Panc1 (cell line): ENCODE results near the gene TFEC. TPM values are rescaled to one million over a fixed set of nuclear protein-coding genes. Genes with fewer than 3 reads are reported as not detected.

Experiments
- ATAC-seq: fragments of 200-7000 bp; cut with Tn5 transposase; 2 replicates; pipeline ENCODE4 v1.9.1; 2020; ENCODE audit warnings: mild to moderate bottlenecking, moderate library complexity
- BruUV-seq: library from RNA; stranded (reverse); fragments of 400-500 nt; replicated peaks from 2 replicates; lab custom pipeline; 2021; lab: Mats Ljungman, UMichigan
- CTCF ChIA-PET: fragments of 300-600 bp; sonication (Branson Sonifier 250); formaldehyde crosslinking; loops from one replicate; lab custom pipeline; 2022; ENCODE audit warnings: antibody characterized with exemption; lab: Charles Lee
- POLR2A ChIA-PET: fragments of 300-600 bp; sonication (Branson Sonifier 250); formaldehyde crosslinking; loops from one replicate; lab custom pipeline; 2022; ENCODE audit warnings: antibody characterized with exemption; lab: Charles Lee
- DNase-seq: peaks from one replicate; pipeline ENCODE4 v3.0.0-alpha.2; 2010; ENCODE audit warnings: low read depth, low spot score
- H3K27ac ChIP-seq: 2 replicates; pipeline ENCODE4 v1.5.1; 2011; ENCODE audit warnings: mild to moderate bottlenecking, low read length, inconsistent platforms
- H3K27me3 ChIP-seq: fragments of 200-500 bp; sonication (Bioruptor generic); 2 replicates; pipeline ENCODE4 v1.6.0; 2014; ENCODE audit warnings: low read length, inconsistent platforms; ENCODE audit not compliant: control insufficient read depth, insufficient read depth
- H3K36me3 ChIP-seq: fragments of 200-500 bp; sonication (Bioruptor generic); 2 replicates; pipeline ENCODE4 v1.5.1; 2014; ENCODE audit warnings: inconsistent platforms, mild to moderate bottlenecking, low read length, moderate library complexity; ENCODE audit not compliant: control insufficient read depth, insufficient read depth
- H3K4me1 ChIP-seq: 2 replicates; pipeline ENCODE4 v1.5.1; 2011; ENCODE audit warnings: inconsistent platforms, mild to moderate bottlenecking, low read length, moderate library complexity; ENCODE audit not compliant: control insufficient read depth, insufficient read depth
- H3K4me3 ChIP-seq, 2 experiments: 2 replicates each; pipeline ENCODE4 v1.5.1; 2011 to 2012; ENCODE audit warnings: low read depth in 2 of 2, low read length in 2 of 2, mild to moderate bottlenecking in 2 of 2, inconsistent platforms in 1 of 2, moderate library complexity in 1 of 2
- H3K9me3 ChIP-seq: fragments of 200-500 bp; sonication (Bioruptor generic); 2 replicates; pipeline ENCODE4 v1.5.1; 2014; ENCODE audit warnings: low read depth, mild to moderate bottlenecking, inconsistent platforms, low read length, moderate library complexity; ENCODE audit not compliant: control insufficient read depth, insufficient read depth
- CTCF ChIP-seq: fragments of 450-650 bp; IDR thresholded peaks from 2 replicates; pipeline ENCODE4 v1.5.1; 2017; ENCODE audit warnings: mild to moderate bottlenecking
- POLR2AphosphoS5 ChIP-seq: IDR thresholded peaks from 2 replicates; pipeline ENCODE4 v1.6.1; 2012; ENCODE audit warnings: mild to moderate bottlenecking, low read depth, low read length, moderate library complexity
- REST ChIP-seq, 2 experiments: IDR thresholded peaks; 2 replicates each; pipeline ENCODE4 v1.6.1; 2011 to 2012; ENCODE audit warnings: low read depth in 2 of 2, control low read depth in 1 of 2, low read length in 1 of 2, mild to moderate bottlenecking in 1 of 2, moderate library complexity in 1 of 2; ENCODE audit not compliant: insufficient read depth in 1 of 2
- SIN3A ChIP-seq: IDR thresholded peaks from 2 replicates; pipeline ENCODE4 v1.6.1; 2012; ENCODE audit warnings: low read depth, mild to moderate bottlenecking, low read length, moderate library complexity, borderline replicate concordance; ENCODE audit not compliant: insufficient read depth
- TCF7L2 ChIP-seq: IDR thresholded peaks from 2 replicates; pipeline ENCODE4 v1.6.1; 2011; ENCODE audit warnings: mild to moderate bottlenecking, low read depth, low read length, inconsistent platforms
- in situ Hi-C: cut with HindIII; loops from 2 replicates; pipeline ENCODE4 v1.10.0; 2016; ENCODE audit warnings: low sequenced_read_pairs, low pct_unique_long_range_greater_than_20kb
- intact Hi-C: fragments of 100-400 bp; cut with micrococcal nuclease; formaldehyde crosslinking; loops from one replicate; pipeline ENCODE4 v1.10.0; 2022; ENCODE audit not compliant: unreplicated experiment
- total RNA-seq: library from RNA; stranded (reverse); gene quantifications from one replicate; pipeline ENCODE4 v1.2.1, GENCODE V29; 2021; ENCODE audit not compliant: unreplicated experiment

Gene TFEC
- total RNA-seq, 1 experiment from 2014 or later: not detected

- BruUV-seq: no TSS peak
- no peak for TF ChIP-seq SIN3A
- no peak for TF ChIP-seq POLR2AphosphoS5
- no peak for TF ChIP-seq TCF7L2
- no peak for TF ChIP-seq CTCF
- TF ChIP-seq REST (IDR thresholded peaks at IDR 0.05; ENCODE audit: insufficient read depth in 1 of 2, low read depth in 2 of 2, low read length in 1 of 2): no peak
- intact Hi-C loops: no loop called here
- DNase-seq (no peak), ATAC-seq (no peak)
- POLR2A ChIA-PET: no interaction called here
- H3K27ac ChIP-seq: no peak overlapping the region
- H3K27me3 ChIP-seq: no peaks in the 10 kb centered on the region
- H3K4me3 ChIP-seq: no peak overlapping the region
- CTCF ChIA-PET: no interaction called here
- no peaks in the 10 kb centered on the region for H3K4me1 ChIP-seq
- no peaks in the 10 kb centered on the region for H3K9me3 ChIP-seq
- in situ Hi-C loops: no loop called here
- H3K36me3 ChIP-seq: no peaks in the 10 kb centered on the region
These were observed 68.2 kb downstream of the TFEC start for GRCh38 chr7:115962340-115962739.

GRCh38 chr7:115953592-115954255 is 76.8 kb downstream of the TFEC start:
- TF ChIP-seq CTCF (no peak), POLR2AphosphoS5 (no peak), SIN3A (no peak), TCF7L2 (no peak), REST (IDR thresholded peaks at IDR 0.05; ENCODE audit: insufficient read depth in 1 of 2, low read depth in 2 of 2, low read length in 1 of 2) (no peak)
- Histone ChIP-seq H3K27me3 (no peaks in the 10 kb centered on the region), H3K27ac (no peak overlapping the region), H3K4me1 (no peaks in the 10 kb centered on the region), H3K36me3 (no peaks in the 10 kb centered on the region), H3K9me3 (no peaks in the 10 kb centered on the region), H3K4me3 (no peak overlapping the region)
- ChIA-PET POLR2A (interaction anchor here (0.6 kb wide), 1 partner anchor 217 kb away, joined by 3 read pairs; no protein-coding TSS in a partner anchor), CTCF (no interaction called here)
- ATAC-seq (no peak), DNase-seq (no peak)
- in situ Hi-C loops (no loop called here), intact Hi-C loops (no loop called here)
- BruUV-seq: no TSS peak
